ENCODE results near the gene FDX1. TPM values are rescaled to one million over a fixed set of nuclear protein-coding genes. Genes with fewer than 3 reads are reported as not detected.

The FDX1 gene
- total and polyA plus RNA-seq, 11 donors, result 12.3 to 28.5 (median 21.1) TPM

DNA sequence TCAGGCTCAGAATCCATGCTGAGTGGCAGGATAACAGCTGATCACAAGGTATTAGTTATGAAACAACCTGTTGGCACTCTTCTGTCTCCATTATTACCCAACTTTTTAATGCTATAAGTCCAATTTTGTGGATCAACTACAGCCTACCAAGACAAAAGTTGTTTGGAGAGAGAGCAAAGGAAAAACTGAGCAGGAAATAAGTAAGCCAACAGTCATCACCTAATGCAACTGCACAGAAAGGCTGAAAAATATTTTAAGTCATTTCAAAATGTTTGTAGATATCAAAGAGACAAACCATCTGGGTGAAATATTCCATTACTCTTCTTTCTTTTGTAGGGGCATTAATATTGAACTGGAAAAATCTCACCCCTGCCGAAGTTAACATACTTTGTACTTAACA is 41.6 kb downstream of the FDX1 start:
- Histone ChIP-seq H3K4me3 (no peak overlapping the region), H3K4me1 (no peaks in the 10 kb centered on the region), H3K27me3 (no peaks in the 10 kb centered on the region), H3K36me3 (peaks cover 0 to 3% (median 0%) of the 10 kb centered on the region in 9 donors), H3K9me3 (no peaks in the 10 kb centered on the region), H3K27ac (no peak overlapping the region)
- intact Hi-C loops (cut with DNase I), result no loop called here
- ATAC-seq (no peak), DNase-seq (no peak)
- TF ChIP-seq CTCF (IDR thresholded peaks at IDR 0.05) (no peak), POLR2A (IDR thresholded peaks at IDR 0.05) (no peak)
- WGBS, 4 donors, result 63 to 79% (median 73%) methylated on average over 1 of the region's 1 CpG

DNA sequence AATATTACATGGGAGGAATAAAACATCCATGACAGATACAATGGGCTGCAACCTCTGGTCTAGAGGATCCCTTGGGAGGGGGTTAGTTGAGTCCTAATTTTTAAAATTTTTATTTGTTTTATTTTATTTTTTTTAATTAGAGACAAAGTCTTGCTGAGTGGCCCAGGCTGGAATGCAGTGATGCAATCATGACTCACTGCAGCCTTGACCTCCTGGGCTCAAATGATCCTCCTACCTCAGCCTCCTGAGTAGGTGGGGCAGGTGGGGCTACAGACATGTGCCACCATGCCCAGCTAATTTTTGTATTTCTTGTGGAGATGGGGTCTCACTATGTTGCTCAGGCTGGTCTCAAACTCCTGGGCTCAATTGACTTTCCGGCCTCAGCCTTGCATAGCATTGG is 43.1 kb downstream of the FDX1 start:
- Histone ChIP-seq H3K27me3 (no peaks in the 10 kb centered on the region), H3K4me1 (no peaks in the 10 kb centered on the region), H3K9me3 (no peaks in the 10 kb centered on the region), H3K36me3 (no peaks in the 10 kb centered on the region), H3K27ac (no peak overlapping the region), H3K4me3 (no peak overlapping the region)
- WGBS, 4 donors, result 98 to 100% (median 100%) methylated on average over 1 of the region's 1 CpG
- no peak for DNase-seq
- TF ChIP-seq POLR2A (IDR thresholded peaks at IDR 0.05), result no peak
- no peak for TF ChIP-seq CTCF (IDR thresholded peaks at IDR 0.05)
- intact Hi-C loops (cut with DNase I), result no loop called here
- no peak for ATAC-seq

- Histone ChIP-seq H3K27ac (no peak overlapping the region), H3K4me1 (peaks cover 0 to 5% (median 0%) of the 10 kb centered on the region in 12 donors), H3K27me3 (no peaks in the 10 kb centered on the region), H3K36me3 (no peaks in the 10 kb centered on the region), H3K9me3 (no peaks in the 10 kb centered on the region), H3K4me3 (no peak overlapping the region)
- WGBS, 4 donors, result 84 to 89% (median 86%) methylated on average over 7 of the region's 7 CpGs
- intact Hi-C loops (cut with DNase I), result no loop called here
- DNase-seq (no peak), ATAC-seq (no peak)
- TF ChIP-seq CTCF (IDR thresholded peaks at IDR 0.05), result no peak
- TF ChIP-seq POLR2A (IDR thresholded peaks at IDR 0.05), result no peak
Observed at GRCh38 chr11:110473706-110474105, 44.0 kb downstream of the FDX1 start.

- Histone ChIP-seq H3K9me3 (no peaks in the 10 kb centered on the region), H3K36me3 (no peaks in the 10 kb centered on the region), H3K27ac (no peak overlapping the region), H3K4me1 (peaks cover 0 to 14% (median 0%) of the 10 kb centered on the region in 12 donors), H3K4me3 (no peak overlapping the region), H3K27me3 (no peaks in the 10 kb centered on the region)
- intact Hi-C loops (cut with DNase I), result no loop called here
- ATAC-seq (no peak), DNase-seq (no peak)
- 82 to 94% (median 90%) methylated on average over 1 of the region's 1 CpG for WGBS, 4 donors
- TF ChIP-seq POLR2A (IDR thresholded peaks at IDR 0.05) (no peak), CTCF (IDR thresholded peaks at IDR 0.05) (no peak)
Observed at GRCh38 chr11:110474578-110474977, 44.8 kb downstream of the FDX1 start.
